Stomach (tissue), 9 donors: Measurements from ENCODE around the gene UGT1A5. TPM values are rescaled to one million over a fixed set of nuclear protein-coding genes. Genes with fewer than 3 reads are reported as not detected.

Experiments
- DNase-seq, 2 donors: peaks; one replicate each; pipeline versions ENCODE4 v3.0.0 to v3.0.0-alpha.2; 2013 to 2019
- H3K27ac ChIP-seq, 5 donors: fragments of 200-600 bp in 4 of 5; sonication (generic) in 4 of 5; one replicate each; pipeline ENCODE4 v1.5.1; 2013 to 2019; ENCODE audit warnings: mild to moderate bottlenecking in 1 of 5, moderate library complexity in 1 of 5
- H3K27me3 ChIP-seq, 3 donors: fragments of 200-600 bp; sonication (generic); one replicate each; pipeline ENCODE4 v1.5.1; 2017 to 2019; ENCODE audit warnings: mixed run types in 1 of 3
- H3K36me3 ChIP-seq, 4 donors: fragments of 200-600 bp; sonication (generic); 1 replicate in 3 of 4; 2 replicates in 1 of 4; pipeline ENCODE4 v1.5.1; 2016 to 2019
- H3K4me1 ChIP-seq, 4 donors: fragments of 200-600 bp; sonication (generic); one replicate each; pipeline ENCODE4 v1.5.1; 2016 to 2019
- H3K4me3 ChIP-seq, 4 donors: fragments of 200-600 bp; sonication (generic) in 3 of 4; one replicate each; pipeline ENCODE4 v1.5.1; 2016 to 2019; ENCODE audit warnings: mild to moderate bottlenecking in 1 of 4
- H3K9me3 ChIP-seq, 4 donors: fragments of 200-600 bp; sonication (generic); one replicate each; pipeline ENCODE4 v1.5.1; 2016 to 2019
- EP300 ChIP-seq: sonication (generic); formaldehyde crosslinking; IDR thresholded peaks from one replicate; pipeline ENCODE4 v1.6.1; 2017; ENCODE audit warnings: antibody characterized with exemption
- POLR2A ChIP-seq, 4 donors: fragments of 450-650 bp; IDR thresholded peaks; one replicate each; pipeline ENCODE4 v1.6.1; 2016; ENCODE audit warnings: antibody characterized with exemption in 4 of 4, control low read depth in 2 of 4, mild to moderate bottlenecking in 1 of 4, moderate library complexity in 1 of 4
- POLR2AphosphoS5 ChIP-seq, 3 donors: sonication (generic); formaldehyde crosslinking; IDR thresholded peaks; one replicate each; pipeline ENCODE4 v1.6.1; 2016; ENCODE audit warnings: antibody characterized with exemption in 3 of 3
- WGBS, 5 donors: extraction: QIAGEN DNeasy Blood & Tissue Kit in 3 of 5; methylation state at CpG; one replicate each; pipeline versions ENCODE4 v1.1.5 to v1.1.7; 2013 to 2018; 5-methylcytosine and 5-hydroxymethylcytosine counted together
- intact Hi-C: fragments of 100-400 bp; cut with DNase I; formaldehyde crosslinking; loops from one replicate; pipeline ENCODE4 v1.15.1; 2023; ENCODE audit warnings: low total_unique reads
- polyA plus RNA-seq, 3 donors: library from polyadenylated mRNA; stranded (reverse); fragments of 200-250 nt; gene quantifications; one replicate each; pipeline ENCODE4 v1.2.3, GENCODE V29; 2013
- total RNA-seq, 5 donors: library from RNA; depleted of rRNA; stranded (reverse); fragments of >200 nt; gene quantifications; one replicate each; pipeline versions ENCODE4 v1.1.0 to v1.2.3, GENCODE V29; 2014 to 2016
- TF ChIP-seq, protein P1 (sequence below), 7 experiments: fragments of 450-650 bp in 4 of 7; fragments of 200-600 bp in 3 of 7; sonication (generic) in 3 of 7; IDR thresholded peaks; one replicate each; pipeline ENCODE4 v1.5.1; 2016 to 2019; ENCODE audit warnings: antibody characterized with exemption in 7 of 7, control low read depth in 2 of 7, mild to moderate bottlenecking in 1 of 7
- donor health status: healthy with polysubstance abuse.
- donor health status: Bipolar disorder and iron deficiency.
- donor health status: healthy.

The UGT1A5 gene
- total and polyA plus RNA-seq, 8 donors: 0.37 to 13.0 (median 1.7) TPM; not detected in 5

DNA sequence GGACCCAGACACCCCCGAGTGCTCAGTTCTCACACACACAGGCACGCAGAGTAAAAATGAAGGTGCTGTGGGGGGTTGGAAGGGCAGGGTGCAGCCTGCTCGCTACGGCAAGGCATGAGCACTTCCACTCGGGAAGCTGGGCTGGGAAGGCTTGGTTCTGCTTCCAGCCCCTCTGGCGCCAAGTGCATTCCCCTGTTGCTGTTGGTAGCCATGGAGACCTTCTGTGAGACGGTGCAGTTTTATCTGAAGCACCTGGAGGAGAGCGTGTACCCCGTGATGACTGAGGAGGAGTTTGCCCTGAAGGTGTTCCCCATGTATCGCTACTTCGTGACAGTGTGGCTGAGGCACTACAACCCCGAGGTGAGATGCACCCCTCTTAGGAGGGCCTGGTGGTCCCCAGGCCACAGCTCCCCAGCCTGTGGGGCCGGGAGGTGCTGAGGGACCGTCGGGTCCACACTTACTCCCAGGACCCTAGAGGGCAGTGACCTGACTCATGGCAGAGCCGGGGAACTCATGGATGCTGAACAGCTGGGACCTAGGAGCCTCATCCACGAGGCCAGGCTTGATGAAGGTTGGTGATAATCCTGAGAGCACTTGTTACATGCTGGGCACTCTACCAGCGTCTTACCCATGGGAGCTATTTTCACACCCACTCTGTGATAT is 80.9 kb downstream of the UGT1A5 start:
- DNase-seq: peak in 1 of 2 donors; percentile 20
- 65 to 80% (median 71%) methylated on average over 10 to 18 of the region's 18 CpGs for WGBS, 5 donors
- H3K4me1 ChIP-seq: no peaks in the 10 kb centered on the region
- H3K27me3 ChIP-seq: no peaks in the 10 kb centered on the region
- TF ChIP-seq EP300 (no peak), POLR2A (IDR thresholded peaks at IDR 0.05) (no peak), POLR2AphosphoS5 (IDR thresholded peaks at IDR 0.05) (no peak)
- TF ChIP-seq, protein P1, sequence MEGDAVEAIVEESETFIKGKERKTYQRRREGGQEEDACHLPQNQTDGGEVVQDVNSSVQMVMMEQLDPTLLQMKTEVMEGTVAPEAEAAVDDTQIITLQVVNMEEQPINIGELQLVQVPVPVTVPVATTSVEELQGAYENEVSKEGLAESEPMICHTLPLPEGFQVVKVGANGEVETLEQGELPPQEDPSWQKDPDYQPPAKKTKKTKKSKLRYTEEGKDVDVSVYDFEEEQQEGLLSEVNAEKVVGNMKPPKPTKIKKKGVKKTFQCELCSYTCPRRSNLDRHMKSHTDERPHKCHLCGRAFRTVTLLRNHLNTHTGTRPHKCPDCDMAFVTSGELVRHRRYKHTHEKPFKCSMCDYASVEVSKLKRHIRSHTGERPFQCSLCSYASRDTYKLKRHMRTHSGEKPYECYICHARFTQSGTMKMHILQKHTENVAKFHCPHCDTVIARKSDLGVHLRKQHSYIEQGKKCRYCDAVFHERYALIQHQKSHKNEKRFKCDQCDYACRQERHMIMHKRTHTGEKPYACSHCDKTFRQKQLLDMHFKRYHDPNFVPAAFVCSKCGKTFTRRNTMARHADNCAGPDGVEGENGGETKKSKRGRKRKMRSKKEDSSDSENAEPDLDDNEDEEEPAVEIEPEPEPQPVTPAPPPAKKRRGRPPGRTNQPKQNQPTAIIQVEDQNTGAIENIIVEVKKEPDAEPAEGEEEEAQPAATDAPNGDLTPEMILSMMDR (IDR thresholded peaks at IDR 0.05): no peak
- H3K36me3 ChIP-seq: no peaks in the 10 kb centered on the region
- no peak overlapping the region for H3K27ac ChIP-seq
- no peaks in the 10 kb centered on the region for H3K9me3 ChIP-seq
- H3K4me3 ChIP-seq: no peak overlapping the region
- intact Hi-C loops: no loop called here

DNA sequence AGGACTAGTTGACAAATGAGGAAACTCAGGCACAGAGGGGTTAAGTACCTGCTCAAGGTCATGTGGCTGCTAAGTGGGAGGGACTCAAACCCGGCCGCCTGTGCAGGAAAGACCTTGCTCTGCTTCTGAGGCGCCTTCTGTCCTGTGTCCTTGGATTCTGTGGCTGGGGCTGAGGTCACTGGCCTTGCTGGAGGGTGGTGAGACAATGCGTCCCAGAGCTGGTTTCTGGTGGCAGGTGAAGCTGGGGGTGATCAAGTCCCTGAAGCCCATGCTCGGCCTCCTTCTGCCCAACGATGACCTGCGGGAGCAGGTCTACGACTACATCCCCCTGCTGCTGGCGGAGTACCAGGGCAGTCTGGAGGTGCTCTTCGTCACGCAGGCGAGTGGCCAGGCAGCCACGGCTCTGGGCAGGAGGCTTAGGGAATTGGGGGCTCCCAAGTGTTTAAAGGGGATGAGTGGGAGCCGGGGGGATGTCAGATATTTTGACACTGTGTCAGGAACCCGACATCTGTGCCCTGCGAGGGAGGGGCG is 81.5 kb downstream of the UGT1A5 start:
- Histone ChIP-seq H3K27ac (no peak overlapping the region), H3K36me3 (no peaks in the 10 kb centered on the region), H3K9me3 (no peaks in the 10 kb centered on the region), H3K4me3 (no peak overlapping the region), H3K4me1 (no peaks in the 10 kb centered on the region), H3K27me3 (peaks cover 0 to 2% (median 0%) of the 10 kb centered on the region in 3 donors)
- TF ChIP-seq POLR2AphosphoS5 (IDR thresholded peaks at IDR 0.05) (no peak), POLR2A (IDR thresholded peaks at IDR 0.05) (no peak), EP300 (no peak)
- TF ChIP-seq, protein P1 (IDR thresholded peaks at IDR 0.05): no peak
- 72 to 79% (median 76%) methylated on average over 17 of the region's 17 CpGs for whole genome bisulfite sequencing, 5 donors
- peak; percentile 18 to 24 for DNase-seq
- intact Hi-C loops: no loop called here

DNA sequence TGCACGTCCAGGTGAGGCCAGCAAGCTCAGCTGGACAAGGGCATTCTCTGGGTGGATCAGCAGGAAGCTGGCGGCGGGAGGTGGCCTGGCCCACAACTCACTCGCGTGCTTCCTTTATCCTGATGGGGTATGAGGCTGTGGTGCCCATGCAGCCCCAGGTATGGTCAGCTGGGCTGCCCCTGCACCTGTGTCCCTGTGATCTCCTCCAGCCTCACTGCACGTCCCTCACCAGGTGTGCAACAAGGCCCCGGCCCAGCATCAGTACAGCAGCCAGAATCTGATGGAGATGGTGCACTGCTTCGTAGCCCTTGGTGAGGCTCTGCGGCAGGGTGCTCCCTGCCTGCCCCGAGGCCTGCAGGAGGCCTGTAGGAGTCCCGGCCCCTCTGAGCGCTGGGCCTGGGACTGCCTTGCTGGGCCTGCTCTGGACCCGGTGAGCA is 83.0 kb downstream of the UGT1A5 start:
- Histone ChIP-seq H3K4me1 (no peaks in the 10 kb centered on the region), H3K9me3 (no peaks in the 10 kb centered on the region), H3K27ac (no peak overlapping the region), H3K4me3 (no peak overlapping the region), H3K36me3 (no peaks in the 10 kb centered on the region), H3K27me3 (peaks cover 0 to 5% (median 0%) of the 10 kb centered on the region in 3 donors)
- WGBS, 5 donors: 90 to 96% (median 93%) methylated on average over 8 to 13 of the region's 13 CpGs
- TF ChIP-seq POLR2AphosphoS5 (IDR thresholded peaks at IDR 0.05): no peak
- no peak for TF ChIP-seq POLR2A (IDR thresholded peaks at IDR 0.05)
- no peak for TF ChIP-seq EP300
- TF ChIP-seq, protein P1 (IDR thresholded peaks at IDR 0.05): no peak
- intact Hi-C loops: no loop called here
- peak in 1 of 2 donors; percentile 25 for DNase-seq

DNA sequence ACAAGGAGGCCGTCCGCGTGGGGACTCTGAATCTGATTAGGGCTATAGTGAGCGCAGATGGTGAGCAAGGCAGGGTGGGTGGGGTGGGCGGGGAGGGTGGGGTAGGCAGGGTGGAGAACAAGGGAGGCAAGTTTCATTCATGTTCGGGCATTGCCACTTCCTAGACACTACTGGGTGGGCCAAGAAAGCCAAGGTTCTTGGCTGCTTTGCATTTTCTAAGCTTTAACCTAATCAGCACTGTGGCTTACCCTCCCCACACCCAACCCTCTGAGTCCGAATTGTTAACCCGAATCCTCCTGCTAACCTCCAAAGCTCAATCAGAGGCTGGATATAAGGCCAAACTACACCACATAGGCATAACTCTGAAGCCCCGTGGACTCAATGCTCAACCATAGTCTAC is 83.5 kb downstream of the UGT1A5 start:
- Histone ChIP-seq H3K36me3 (no peaks in the 10 kb centered on the region), H3K27ac (no peak overlapping the region), H3K4me1 (no peaks in the 10 kb centered on the region), H3K27me3 (peaks cover 0 to 5% (median 0%) of the 10 kb centered on the region in 3 donors), H3K4me3 (no peak overlapping the region), H3K9me3 (no peaks in the 10 kb centered on the region)
- no peak for TF ChIP-seq EP300
- no peak for TF ChIP-seq POLR2A (IDR thresholded peaks at IDR 0.05)
- TF ChIP-seq POLR2AphosphoS5 (IDR thresholded peaks at IDR 0.05): no peak
- TF ChIP-seq, protein P1 (IDR thresholded peaks at IDR 0.05): no peak
- WGBS, 5 donors: 74 to 90% (median 84%) methylated on average over 9 of the region's 9 CpGs
- no peak for DNase-seq
- intact Hi-C loops: no loop called here
